OCI-LY7 (cell line): Measurements from ENCODE around the gene PRIM2. TPM values are rescaled to one million over a fixed set of nuclear protein-coding genes. Genes with fewer than 3 reads are reported as not detected.
"Not testable (repeated sequence)": the region's sequence is repeated elsewhere in the genome, so short reads cannot be mapped to it uniquely, and the experiment has no call there.

Experiments
- BruUV-seq: library from RNA; stranded (reverse); fragments of 400-500 nt; replicated peaks from 2 replicates; lab custom pipeline; 2021; lab: Mats Ljungman, UMichigan
- CTCF ChIA-PET: fragments of 300-600 bp; sonication (Branson Sonifier 250); formaldehyde crosslinking; loops from one replicate; lab custom pipeline; 2022; ENCODE audit warnings: antibody characterized with exemption; ENCODE audit not compliant: unreplicated experiment; lab: Charles Lee
- POLR2A ChIA-PET: fragments of 300-600 bp; sonication (Branson Sonifier 250); formaldehyde crosslinking; loops from one replicate; lab custom pipeline; 2022; ENCODE audit warnings: antibody characterized with exemption; lab: Charles Lee
- DNase-seq: peaks from one replicate; pipeline ENCODE4 v3.0.0-alpha.2; 2015; ENCODE audit warnings: low spot score
- H2AFZ ChIP-seq: fragments of 200-600 bp; sonication (generic), shearing (Covaris generic); 2 replicates; pipeline ENCODE4 v1.6.1; 2014; ENCODE audit warnings: mild to moderate bottlenecking, antibody characterized with exemption, low read length, moderate library complexity
- H3K27ac ChIP-seq: fragments of 200-600 bp; sonication (generic); 2 replicates; pipeline ENCODE4 v1.5.1; 2014; ENCODE audit warnings: mixed run types, low read depth, mild to moderate bottlenecking, moderate library complexity, low read length, inconsistent platforms; ENCODE audit not compliant: poor library complexity, severe bottlenecking
- H3K36me3 ChIP-seq: fragments of 200-600 bp; sonication (generic); 2 replicates; pipeline ENCODE4 v1.6.1; 2014; ENCODE audit warnings: mild to moderate bottlenecking, antibody characterized with exemption, low read length, moderate library complexity, mixed read lengths; ENCODE audit not compliant: insufficient read depth
- H3K4me1 ChIP-seq: fragments of 200-600 bp; sonication (generic); 2 replicates; pipeline ENCODE4 v1.5.1; 2014; ENCODE audit warnings: mild to moderate bottlenecking, low read length; ENCODE audit not compliant: insufficient read depth, poor library complexity, severe bottlenecking
- H3K4me2 ChIP-seq: fragments of 200-600 bp; sonication (generic); 2 replicates; pipeline ENCODE4 v1.6.1; 2014; ENCODE audit warnings: mild to moderate bottlenecking, low read length
- H3K4me3 ChIP-seq: fragments of 200-600 bp; sonication (generic); 2 replicates; pipeline ENCODE4 v1.5.1; 2014; ENCODE audit warnings: mild to moderate bottlenecking, low read depth, low read length; ENCODE audit not compliant: poor library complexity, severe bottlenecking
- H3K79me2 ChIP-seq: fragments of 200-600 bp; sonication (generic); 2 replicates; pipeline ENCODE4 v1.6.1; 2016; ENCODE audit warnings: low read depth, mild to moderate bottlenecking, low read length, moderate library complexity, mixed read lengths; ENCODE audit not compliant: insufficient read depth
- H3K9me2 ChIP-seq: fragments of 200-600 bp; sonication (generic); 2 replicates; pipeline ENCODE4 v1.6.1; 2016; ENCODE audit warnings: mild to moderate bottlenecking, low read length, mixed read lengths; ENCODE audit not compliant: insufficient read depth
- H3K9me3 ChIP-seq: fragments of 200-600 bp; sonication (generic); 2 replicates; pipeline ENCODE4 v1.6.1; 2014; ENCODE audit warnings: mild to moderate bottlenecking, mixed run types, low read length, mixed read lengths
- H4K20me1 ChIP-seq: fragments of 200-600 bp; sonication (generic); 2 replicates; pipeline ENCODE4 v1.6.1; 2014; ENCODE audit warnings: mild to moderate bottlenecking, antibody characterized with exemption, low read length, moderate library complexity, mixed read lengths; ENCODE audit not compliant: insufficient read depth
- CTCF ChIP-seq: fragments of 200-600 bp; sonication (generic); conservative IDR thresholded peaks from 2 replicates; pipeline ENCODE4 v1.5.1; 2014; ENCODE audit warnings: mild to moderate bottlenecking, antibody characterized with exemption, low read length, moderate library complexity, mixed read lengths
- intact Hi-C: fragments of 100-400 bp; cut with micrococcal nuclease; formaldehyde crosslinking; loops from one replicate; pipeline ENCODE4 v1.10.0; 2022; ENCODE audit not compliant: unreplicated experiment
- total RNA-seq, 2 experiments: library from RNA; depleted of rRNA in 1 of 2; stranded (reverse); fragments of >200 nt in 1 of 2; shearing (Covaris generic) in 1 of 2; gene quantifications; 2 replicates each; pipeline ENCODE4 v1.2.3, GENCODE V29; 2014 to 2022

The PRIM2 gene
- total RNA-seq, 2 experiments from 2014 or later, result 28.6 to 41.4 TPM

DNA sequence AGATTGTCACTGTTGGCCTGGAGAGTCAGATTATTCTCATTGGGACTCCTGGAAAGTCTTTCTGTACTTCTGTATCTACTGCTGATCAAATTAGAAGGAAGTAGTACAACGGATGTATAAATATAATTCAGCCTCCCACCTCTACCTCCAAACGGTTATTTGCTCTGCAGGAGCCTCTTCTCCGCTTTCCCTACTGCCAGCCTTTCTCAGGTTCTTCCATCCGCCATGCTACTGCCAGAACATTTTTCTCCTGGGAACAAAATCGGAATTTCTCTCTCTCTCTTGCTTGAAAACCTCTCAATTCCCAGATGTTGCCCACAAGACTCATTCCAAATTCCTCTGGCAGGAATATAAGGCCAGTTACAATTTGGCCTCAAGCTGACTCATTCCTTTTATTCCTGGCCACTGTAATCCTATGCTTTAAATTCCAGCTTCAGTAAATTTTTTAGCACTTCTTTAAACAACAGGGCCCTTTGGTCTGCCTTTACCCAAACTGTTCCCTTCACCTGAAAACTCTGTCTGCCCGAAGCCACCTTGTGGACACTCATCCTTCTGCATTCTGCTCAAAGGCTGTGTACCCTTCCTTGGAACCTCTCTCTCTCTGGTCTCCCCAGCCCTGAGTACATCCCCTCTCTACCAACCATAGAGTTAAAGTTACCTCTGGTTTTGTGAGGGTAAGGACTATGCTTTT is 354.7 kb downstream of the PRIM2 start:
- H3K9me2 ChIP-seq, H3K4me1 ChIP-seq, H2AFZ ChIP-seq, H4K20me1 ChIP-seq, H3K9me3 ChIP-seq, H3K36me3 ChIP-seq, POLR2A ChIA-PET, H3K27ac ChIP-seq, H3K79me2 ChIP-seq, H3K4me3 ChIP-seq, BruUV-seq, DNase-seq, CTCF ChIA-PET, intact Hi-C loops, H3K4me2 ChIP-seq: not testable (repeated sequence)
- TF ChIP-seq CTCF, result 0 out of 2 replicates have a peak, but pooled peaks have one; percentile 27

DNA sequence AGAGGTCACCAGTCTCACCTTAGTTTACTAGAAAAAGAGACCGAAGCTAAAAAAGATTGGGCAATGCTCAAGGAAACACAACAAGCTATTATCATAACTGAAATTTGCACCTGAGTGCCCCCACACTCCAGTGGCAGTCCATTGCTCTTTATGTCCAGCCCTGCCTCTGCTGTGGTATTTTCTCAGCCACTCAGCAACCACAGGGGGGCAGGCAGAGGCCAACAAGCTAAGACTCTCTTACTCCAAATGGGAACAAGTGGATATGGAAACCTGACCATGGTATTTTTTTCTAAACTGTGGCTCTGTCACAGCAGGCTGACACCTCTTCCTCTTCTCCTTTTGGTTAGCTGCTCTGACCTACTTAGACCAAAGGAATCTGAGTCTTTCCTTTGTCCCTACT is 355.9 kb downstream of the PRIM2 start:
- H2AFZ ChIP-seq, CTCF ChIA-PET, H3K4me1 ChIP-seq, POLR2A ChIA-PET, H3K4me3 ChIP-seq, H3K36me3 ChIP-seq, H3K9me3 ChIP-seq, H3K4me2 ChIP-seq, intact Hi-C loops, H3K79me2 ChIP-seq, H4K20me1 ChIP-seq, H3K27ac ChIP-seq, BruUV-seq, DNase-seq, H3K9me2 ChIP-seq: not testable (repeated sequence)
- 0 out of 2 replicates have a peak, but pooled peaks have one; percentile 18 for TF ChIP-seq CTCF

DNA sequence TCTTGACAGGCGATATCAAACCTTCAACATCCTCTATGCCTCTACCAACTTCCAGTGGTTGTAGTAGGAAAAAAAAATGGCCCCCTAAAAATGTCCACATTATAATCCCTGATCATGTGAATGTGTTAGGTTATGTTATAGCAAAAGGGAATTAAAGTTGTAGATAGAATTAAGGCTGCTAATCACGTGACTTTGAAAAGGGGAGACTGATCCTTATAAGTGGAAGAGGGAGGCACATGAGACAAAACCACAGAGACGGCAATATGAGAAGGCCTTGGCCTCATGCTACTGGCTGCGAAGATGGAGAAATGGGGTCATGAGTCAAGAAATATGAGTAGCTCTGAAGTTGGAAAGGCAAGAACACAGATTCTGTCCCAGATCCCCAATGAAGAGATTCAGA is 358.0 kb downstream of the PRIM2 start:
- intact Hi-C loops, H4K20me1 ChIP-seq, H3K9me2 ChIP-seq, H3K4me2 ChIP-seq, H3K9me3 ChIP-seq, POLR2A ChIA-PET, H3K4me1 ChIP-seq, H2AFZ ChIP-seq, H3K36me3 ChIP-seq, H3K4me3 ChIP-seq, H3K79me2 ChIP-seq, BruUV-seq, H3K27ac ChIP-seq, DNase-seq, CTCF ChIA-PET: not testable (repeated sequence)

GRCh38 chr6:57696382-57696781 is 379.0 kb downstream of the PRIM2 start:
- H3K27ac ChIP-seq, H3K4me3 ChIP-seq, H3K36me3 ChIP-seq, intact Hi-C loops, H3K79me2 ChIP-seq, H2AFZ ChIP-seq, CTCF ChIA-PET, POLR2A ChIA-PET, H3K4me1 ChIP-seq, H3K9me3 ChIP-seq, BruUV-seq, H3K9me2 ChIP-seq, H3K4me2 ChIP-seq, H4K20me1 ChIP-seq, DNase-seq: not testable (repeated sequence)
